GM12878 (cell line): ENCODE measurements around the gene SMARCA4. TPM values are rescaled to one million over a fixed set of nuclear protein-coding genes. Genes with fewer than 3 reads are reported as not detected.

ENCODE experiments used
- ATAC-seq: fragments of 200-7000 bp; cut with Tn5 transposase; 3 replicates; pipeline ENCODE4 v1.9.1; 2020; ENCODE audit warnings: mild to moderate bottlenecking, moderate library complexity
- BruUV-seq: library from RNA; stranded (reverse); fragments of 400-500 nt; replicated peaks from 2 replicates; lab custom pipeline; 2021; lab: Mats Ljungman, UMichigan
- CTCF ChIA-PET: fragments of 300-600 bp; sonication (Branson Sonifier 250); formaldehyde crosslinking; extraction: SDS; loops from one replicate; lab custom pipeline; 2021; ENCODE audit warnings: inconsistent platforms; lab: Yijun Ruan, JAX
- POLR2A ChIA-PET: fragments of 350-600 bp; formaldehyde crosslinking; extraction: SDS; loops from one replicate; lab custom pipeline; 2021; ENCODE audit warnings: inconsistent platforms; lab: Charles Lee
- RAD21 ChIA-PET: fragments of 300-600 bp; sonication (Branson Sonifier 250); formaldehyde crosslinking; loops from one replicate; lab custom pipeline; 2023; ENCODE audit warnings: antibody characterized with exemption; ENCODE audit not compliant: unreplicated experiment; lab: Charles Lee
- SMC1A ChIA-PET: fragments of 300-600 bp; sonication (Branson Sonifier 250); formaldehyde crosslinking; loops from one replicate; lab custom pipeline; 2023; ENCODE audit not compliant: unreplicated experiment, uncharacterized antibody; lab: Charles Lee
- DNase-seq: peaks from one replicate; pipeline ENCODE4 v3.0.0-alpha.2; 2011; ENCODE audit warnings: low read depth, low spot score
- FAIRE-seq: peaks from 3 replicates; lab custom pipeline; 2011; peaks lifted over from hg19 to GRCh38; lab: Jason Lieb, UNC
- H2AFZ ChIP-seq: 2 replicates; pipeline ENCODE4 v1.6.0; 2011; ENCODE audit warnings: low read depth, low read length, control low read depth; ENCODE audit not compliant: control insufficient read depth
- H3K27ac ChIP-seq: 2 replicates; pipeline ENCODE4 v1.5.1; 2011; ENCODE audit warnings: control low read depth; ENCODE audit not compliant: control insufficient read depth, insufficient read depth
- H3K27me3 ChIP-seq, 2 experiments: replicated peaks in 1 of 2; 2 replicates each; pipeline versions ENCODE4 v1.6.0 to v1.6.1; 2011; ENCODE audit warnings: low read length in 1 of 2; ENCODE audit not compliant: control insufficient read depth in 2 of 2, insufficient read depth in 2 of 2
- H3K36me3 ChIP-seq, 2 experiments: 2 replicates each; pipeline ENCODE4 v1.5.1; 2011; ENCODE audit warnings: low read length in 1 of 2; ENCODE audit not compliant: control insufficient read depth in 2 of 2, insufficient read depth in 2 of 2
- H3K4me1 ChIP-seq: 2 replicates; pipeline ENCODE4 v1.6.1; 2011; ENCODE audit warnings: mild to moderate bottlenecking, low read length, moderate library complexity, mixed read lengths; ENCODE audit not compliant: control insufficient read depth, insufficient read depth
- H3K4me2 ChIP-seq: 2 replicates; pipeline ENCODE4 v1.6.0; 2011; ENCODE audit warnings: control low read depth; ENCODE audit not compliant: control insufficient read depth, insufficient read depth
- H3K4me3 ChIP-seq: fragments of 200-600 bp; sonication (generic); 2 replicates; pipeline ENCODE4 v1.5.1; 2016
- H3K79me2 ChIP-seq: 2 replicates; pipeline ENCODE4 v1.6.0; 2011; ENCODE audit warnings: low read length; ENCODE audit not compliant: control insufficient read depth, insufficient read depth
- H3K9ac ChIP-seq: 2 replicates; pipeline ENCODE4 v1.8.0; 2011; ENCODE audit warnings: low read length, control low read depth, mixed read lengths; ENCODE audit not compliant: control insufficient read depth, insufficient read depth
- H3K9me3 ChIP-seq: replicated peaks from 3 replicates; pipeline ENCODE4 v1.5.1; 2011; ENCODE audit warnings: mild to moderate bottlenecking, low read length; ENCODE audit not compliant: control insufficient read depth, insufficient read depth
- H4K20me1 ChIP-seq: 2 replicates; pipeline ENCODE4 v1.6.0; 2011; ENCODE audit not compliant: control insufficient read depth, insufficient read depth
- ASH2L ChIP-seq: fragments of 300-600, 200-600 bp; sonication (generic); IDR thresholded peaks from 2 replicates; pipeline ENCODE4 v1.6.1; 2017; ENCODE audit warnings: low read depth, mild to moderate bottlenecking, borderline replicate concordance
- CHD1 ChIP-seq: IDR thresholded peaks from 2 replicates; pipeline ENCODE4 v1.6.1; 2012; ENCODE audit warnings: low read depth, low read length, improper control_type of control experiment
- EP300 ChIP-seq, 2 experiments: fragments of 150-350 bp in 1 of 2; IDR thresholded peaks; 2 replicates each; pipeline ENCODE4 v1.6.1; 2011 to 2012; ENCODE audit warnings: low read depth in 2 of 2, low read length in 2 of 2, borderline replicate concordance in 1 of 2, improper control_type of control experiment in 1 of 2, inconsistent platforms in 1 of 2; ENCODE audit not compliant: control insufficient read depth in 1 of 2
- HCFC1 ChIP-seq: fragments of 150-350 bp; IDR thresholded peaks from 2 replicates; pipeline ENCODE4 v1.6.1; 2014; ENCODE audit warnings: low read length
- HDAC6 ChIP-seq: fragments of 200-600 bp; sonication (generic); IDR thresholded peaks from one replicate; pipeline ENCODE4 v1.8.0; 2017; ENCODE audit warnings: antibody characterized with exemption; ENCODE audit not compliant: unreplicated experiment
- HSF1 ChIP-seq: fragments of 150-350 bp; IDR thresholded peaks from 2 replicates; pipeline ENCODE4 v1.6.1; 2014; ENCODE audit warnings: mild to moderate bottlenecking, low read depth, low read length
- NFXL1 ChIP-seq: fragments of 450-650 bp; IDR thresholded peaks from 2 replicates; pipeline ENCODE4 v1.6.1; 2017; ENCODE audit warnings: antibody characterized with exemption, mild to moderate bottlenecking, borderline replicate concordance
- POU2F2 ChIP-seq: IDR thresholded peaks from 3 replicates; pipeline ENCODE4 v1.6.1; 2011; ENCODE audit warnings: low read depth, mild to moderate bottlenecking, low read length, borderline replicate concordance
- RELA ChIP-seq: fragments of 450-650 bp; IDR thresholded peaks from 2 replicates; pipeline ENCODE4 v1.8.0; 2014; ENCODE audit warnings: borderline replicate concordance; ENCODE audit not compliant: partially characterized antibody
- RUNX3 ChIP-seq: IDR thresholded peaks from 2 replicates; pipeline ENCODE4 v1.6.1; 2012; ENCODE audit warnings: low read length, inconsistent platforms
- SP1 ChIP-seq: IDR thresholded peaks from one replicate; pipeline ENCODE4 v1.6.1; 2011; ENCODE audit warnings: low read depth, low read length
- STAT3 ChIP-seq: IDR thresholded peaks from 2 replicates; pipeline ENCODE4 v1.6.1; 2011; ENCODE audit warnings: low read depth, low read length, improper control_type of control experiment
- TAF1 ChIP-seq: IDR thresholded peaks from 2 replicates; pipeline ENCODE4 v1.6.1; 2011; ENCODE audit warnings: mild to moderate bottlenecking, low read depth, low read length, borderline replicate concordance
- WRNIP1 ChIP-seq: IDR thresholded peaks from 2 replicates; pipeline ENCODE4 v1.6.1; 2011; ENCODE audit warnings: low read depth, low read length, improper control_type of control experiment, borderline replicate concordance
- YY1 ChIP-seq: IDR thresholded peaks from 2 replicates; pipeline ENCODE4 v1.6.1; 2011; ENCODE audit warnings: low read depth, mild to moderate bottlenecking, low read length
- ZNF217 ChIP-seq: fragments of 450-650 bp; IDR thresholded peaks from 2 replicates; pipeline ENCODE4 v1.6.1; 2017; ENCODE audit warnings: antibody characterized with exemption, mild to moderate bottlenecking
- WGBS: methylation state at CpG from one replicate; pipeline ENCODE4 v1.1.6; 2016; ENCODE audit warnings: low lambda C conversion rate; ENCODE audit not compliant: insufficient replicate concordance, insufficient coverage; ENCODE audit errors: missing lambda C conversion rate; 5-methylcytosine and 5-hydroxymethylcytosine counted together
- in situ Hi-C: fragments of 300-500 bp; cut with MboI; formaldehyde crosslinking; loops from 9 replicates; pipeline ENCODE4 v1.14.3; 2018; ENCODE audit warnings: mixed read lengths
- intact Hi-C: fragments of 100-400 bp; cut with micrococcal nuclease; formaldehyde crosslinking; loops from one replicate; pipeline ENCODE4 v1.14.2; 2022; ENCODE audit not compliant: unreplicated experiment
- polyA plus RNA-seq, 11 experiments: library from polyadenylated mRNA; depleted of rRNA in 4 of 11; unstranded in 6 of 11; stranded (reverse) in 5 of 11; fragments of >200 nt; fragmentation: Nextera tagmentation in 4 of 11; fragmentation: Illumina TruSeq in 1 of 11; extraction: Ambion mirVana in 4 of 11; extraction: Trizol in 1 of 11; gene quantifications; 1 replicate in 1 of 11; 2 replicates in 10 of 11; pipeline versions ENCODE4 v1.2.1 to v1.2.3, GENCODE V29; 2011 to 2016; ENCODE audit warnings: inconsistent platforms in 2 of 11, missing spikeins in 2 of 11, low read depth in 1 of 11
- total RNA-seq, 4 experiments: library from RNA; depleted of rRNA in 3 of 4; stranded (reverse); fragments of >200 nt in 3 of 4; fragmentation: Illumina TruSeq in 1 of 4; extraction: Trizol in 1 of 4; gene quantifications; 2 replicates each; pipeline versions ENCODE4 v1.2.1 to v1.2.3, GENCODE V29; 2013 to 2021
- TF ChIP-seq, protein P1 (sequence below): fragments of 450-650 bp; IDR thresholded peaks from 2 replicates; pipeline ENCODE4 v1.6.1; 2016; ENCODE audit warnings: mild to moderate bottlenecking

The SMARCA4 gene
- total and polyA plus RNA-seq, 10 of the 15 experiments (the other 5 are each of a cell fraction or from before 2014, with no cell fraction given), result 22.4 to 175 (median 57.4) TPM

DNA sequence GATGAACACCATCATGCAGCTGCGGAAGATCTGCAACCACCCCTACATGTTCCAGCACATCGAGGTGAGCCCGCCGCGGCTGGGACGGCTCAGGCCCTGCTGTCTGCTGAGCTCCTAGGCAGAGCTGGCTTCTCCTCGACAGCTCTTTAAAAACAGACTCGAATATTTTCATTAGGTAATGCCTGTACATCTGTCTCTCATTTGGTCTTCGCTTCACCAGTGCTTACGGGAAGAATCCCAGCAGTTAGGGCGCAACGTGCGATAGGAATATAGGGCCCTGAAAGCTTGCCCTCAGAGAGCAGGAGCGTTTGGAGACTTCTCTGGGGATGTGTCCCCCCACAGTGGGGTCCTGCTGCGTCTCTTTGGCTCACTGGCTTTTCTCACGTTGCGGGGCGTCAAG, 64.6 kb downstream of the SMARCA4 start:
- FAIRE-seq (no peak), ATAC-seq (no peak), DNase-seq (no peak)
- Histone ChIP-seq H3K27ac (no peak overlapping the region), H3K36me3 (peaks cover 20 to 61% of the 10 kb centered on the region in 2 experiments), H3K27me3 (no peaks in the 10 kb centered on the region), H3K9me3 (no peaks in the 10 kb centered on the region), H3K9ac (no peak overlapping the region), H4K20me1 (no peaks in the 10 kb centered on the region), H3K4me1 (no peaks in the 10 kb centered on the region), H3K4me3 (no peak overlapping the region), H3K79me2 (no peaks in the 10 kb centered on the region), H3K4me2 (no peak overlapping the region), H2AFZ (no peak overlapping the region)
- intact Hi-C loops, result no loop called here
- ChIA-PET CTCF (interaction anchor here (0.6 kb wide), 1 partner anchor 86 kb away, joined by 3 read pairs; no protein-coding TSS in a partner anchor), SMC1A (no interaction called here), POLR2A (interaction anchor here (0.6 kb wide), 1 partner anchor 351 kb away, joined by 4 read pairs; no protein-coding TSS in a partner anchor), RAD21 (no interaction called here)
- in situ Hi-C loops, result no loop called here
- no TSS peak for BruUV-seq
- WGBS, result 96% methylated on average over 18 of the region's 18 CpGs
- TF ChIP-seq HSF1 (no peak), ASH2L (no peak), CHD1 (no peak), POU2F2 (no peak), SP1 (no peak)

DNA sequence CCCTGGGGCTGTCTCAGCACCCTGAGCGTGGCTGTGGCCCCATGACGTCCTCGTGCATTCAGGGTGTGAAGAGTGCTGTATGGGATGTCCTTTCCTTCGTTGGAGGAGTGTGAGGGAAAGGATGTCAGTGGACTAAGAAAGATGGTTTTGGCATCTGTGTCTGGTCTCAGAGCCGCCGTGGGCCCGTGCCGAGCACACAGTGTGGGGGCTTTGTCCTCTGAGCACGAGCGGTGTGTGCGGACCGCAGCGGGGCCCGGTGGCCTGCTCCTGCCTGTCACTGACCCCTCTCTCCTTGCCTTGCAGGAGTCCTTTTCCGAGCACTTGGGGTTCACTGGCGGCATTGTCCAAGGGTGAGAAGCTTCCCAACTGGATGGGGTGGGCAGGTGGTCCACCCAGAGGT, 65.2 kb downstream of the SMARCA4 start:
- POLR2A ChIA-PET, result no interaction called here
- H3K36me3 ChIP-seq, result peaks cover 18 to 64% of the 10 kb centered on the region in 2 experiments
- CTCF ChIA-PET, result no interaction called here
- TF ChIP-seq RELA (no peak), YY1 (no peak), NFXL1 (no peak), HDAC6 (no peak), STAT3 (no peak), EP300 (IDR thresholded peaks at IDR 0.05; ENCODE audit: borderline replicate concordance in 1 of 2, control insufficient read depth in 1 of 2, low read depth in 2 of 2, low read length in 2 of 2) (no peak), SP1 (no peak), ZNF217 (no peak), HCFC1 (no peak), WRNIP1 (no peak), RUNX3 (no peak), TAF1 (no peak)
- TF ChIP-seq, protein P1, sequence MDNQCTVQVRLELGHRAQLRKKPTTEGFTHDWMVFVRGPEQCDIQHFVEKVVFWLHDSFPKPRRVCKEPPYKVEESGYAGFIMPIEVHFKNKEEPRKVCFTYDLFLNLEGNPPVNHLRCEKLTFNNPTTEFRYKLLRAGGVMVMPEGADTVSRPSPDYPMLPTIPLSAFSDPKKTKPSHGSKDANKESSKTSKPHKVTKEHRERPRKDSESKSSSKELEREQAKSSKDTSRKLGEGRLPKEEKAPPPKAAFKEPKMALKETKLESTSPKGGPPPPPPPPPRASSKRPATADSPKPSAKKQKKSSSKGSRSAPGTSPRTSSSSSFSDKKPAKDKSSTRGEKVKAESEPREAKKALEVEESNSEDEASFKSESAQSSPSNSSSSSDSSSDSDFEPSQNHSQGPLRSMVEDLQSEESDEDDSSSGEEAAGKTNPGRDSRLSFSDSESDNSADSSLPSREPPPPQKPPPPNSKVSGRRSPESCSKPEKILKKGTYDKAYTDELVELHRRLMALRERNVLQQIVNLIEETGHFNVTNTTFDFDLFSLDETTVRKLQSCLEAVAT, result no peak

More for the DNA sequence above, 65.2 kb downstream of the SMARCA4 start:
- ChIA-PET SMC1A (no interaction called here), RAD21 (no interaction called here)
- H3K27ac ChIP-seq, result no peak overlapping the region
- H3K27me3 ChIP-seq, result no peaks in the 10 kb centered on the region
- H3K9ac ChIP-seq, result no peak overlapping the region
- no peak overlapping the region for H2AFZ ChIP-seq
- no peaks in the 10 kb centered on the region for H3K79me2 ChIP-seq
- no peaks in the 10 kb centered on the region for H4K20me1 ChIP-seq
- WGBS, result 90% methylated on average over 16 of the region's 16 CpGs
- H3K4me1 ChIP-seq, result no peaks in the 10 kb centered on the region
- in situ Hi-C loops (no loop called here), intact Hi-C loops (no loop called here)
- ATAC-seq (no peak), DNase-seq (no peak), FAIRE-seq (no peak)
- H3K4me3 ChIP-seq, result no peak overlapping the region
- H3K4me2 ChIP-seq, result no peak overlapping the region
- H3K9me3 ChIP-seq, result no peaks in the 10 kb centered on the region
- TSS peak; percentile 38 for BruUV-seq
